PFSK-1 (cell line): Measurements from ENCODE around the gene LHPP.

Experiments
- FOXP2 ChIP-seq: optimal IDR thresholded peaks from 2 replicates; pipeline ENCODE3; 2011; ENCODE audit warnings: borderline replicate concordance, control low read depth, inconsistent platforms; ENCODE audit not compliant: insufficient read depth; ENCODE audit errors: extremely low read length, extremely low read depth
- POLR2AphosphoS5 ChIP-seq: IDR thresholded peaks from 2 replicates; pipeline ENCODE4 v1.6.1; 2012; ENCODE audit warnings: low read depth, mild to moderate bottlenecking, control low read depth, low read length, moderate library complexity
- SIN3A ChIP-seq: IDR thresholded peaks from 2 replicates; pipeline ENCODE4 v1.6.1; 2012; ENCODE audit warnings: mild to moderate bottlenecking, low read length, moderate library complexity, borderline replicate concordance; ENCODE audit not compliant: insufficient read depth
- TAF1 ChIP-seq: IDR thresholded peaks from 2 replicates; pipeline ENCODE4 v1.6.1; 2012; ENCODE audit warnings: low read length, control low read depth, borderline replicate concordance; ENCODE audit not compliant: insufficient read depth
- TF ChIP-seq, protein P1 (sequence below), 2 experiments: IDR thresholded peaks; 2 replicates each; pipeline versions ENCODE4 v1.6.1 to v1.8.0; 2011 to 2012; ENCODE audit warnings: low read depth in 2 of 2, low read length in 2 of 2, control low read depth in 1 of 2, inconsistent platforms in 1 of 2, mild to moderate bottlenecking in 1 of 2, moderate library complexity in 1 of 2; ENCODE audit not compliant: insufficient read depth in 1 of 2

LHPP gene

DNA sequence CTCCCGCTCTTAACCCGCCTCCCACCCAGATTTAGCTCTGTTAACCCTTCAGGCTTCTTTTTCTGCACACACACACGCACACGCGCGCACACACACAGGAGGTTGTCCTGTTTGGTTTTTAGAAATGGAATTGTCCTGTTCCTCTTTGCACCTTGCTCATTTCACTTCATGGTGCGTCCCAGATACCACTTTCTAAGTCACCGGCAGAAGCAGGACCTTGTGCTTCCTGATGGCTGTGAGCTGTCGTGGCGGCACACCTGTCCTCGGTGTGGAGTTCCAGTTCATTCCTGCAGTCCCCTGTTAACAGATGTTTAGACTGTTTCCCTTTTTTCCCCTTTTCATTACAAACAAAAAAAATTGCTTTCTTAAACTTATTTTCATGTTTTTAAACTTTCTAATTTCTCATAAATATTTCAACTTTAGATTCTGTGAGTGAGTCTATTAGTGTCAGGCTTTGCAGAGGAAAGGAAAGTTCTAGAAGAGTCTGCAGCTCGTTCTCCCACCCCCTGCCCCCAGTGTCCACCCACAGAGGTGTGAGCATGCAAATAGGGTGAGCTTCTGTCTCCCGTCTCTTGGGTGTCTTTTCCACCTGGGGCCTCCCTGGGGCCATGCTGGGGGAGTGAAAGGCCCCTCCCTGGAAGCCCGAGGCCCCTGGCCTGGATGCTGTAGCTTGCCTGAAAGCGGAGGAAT is 85.5 kb downstream of the LHPP start:
- TF ChIP-seq SIN3A = no peak
- no peak for TF ChIP-seq POLR2AphosphoS5
- no peak for TF ChIP-seq FOXP2
- no peak for TF ChIP-seq TAF1
- TF ChIP-seq, protein P1, sequence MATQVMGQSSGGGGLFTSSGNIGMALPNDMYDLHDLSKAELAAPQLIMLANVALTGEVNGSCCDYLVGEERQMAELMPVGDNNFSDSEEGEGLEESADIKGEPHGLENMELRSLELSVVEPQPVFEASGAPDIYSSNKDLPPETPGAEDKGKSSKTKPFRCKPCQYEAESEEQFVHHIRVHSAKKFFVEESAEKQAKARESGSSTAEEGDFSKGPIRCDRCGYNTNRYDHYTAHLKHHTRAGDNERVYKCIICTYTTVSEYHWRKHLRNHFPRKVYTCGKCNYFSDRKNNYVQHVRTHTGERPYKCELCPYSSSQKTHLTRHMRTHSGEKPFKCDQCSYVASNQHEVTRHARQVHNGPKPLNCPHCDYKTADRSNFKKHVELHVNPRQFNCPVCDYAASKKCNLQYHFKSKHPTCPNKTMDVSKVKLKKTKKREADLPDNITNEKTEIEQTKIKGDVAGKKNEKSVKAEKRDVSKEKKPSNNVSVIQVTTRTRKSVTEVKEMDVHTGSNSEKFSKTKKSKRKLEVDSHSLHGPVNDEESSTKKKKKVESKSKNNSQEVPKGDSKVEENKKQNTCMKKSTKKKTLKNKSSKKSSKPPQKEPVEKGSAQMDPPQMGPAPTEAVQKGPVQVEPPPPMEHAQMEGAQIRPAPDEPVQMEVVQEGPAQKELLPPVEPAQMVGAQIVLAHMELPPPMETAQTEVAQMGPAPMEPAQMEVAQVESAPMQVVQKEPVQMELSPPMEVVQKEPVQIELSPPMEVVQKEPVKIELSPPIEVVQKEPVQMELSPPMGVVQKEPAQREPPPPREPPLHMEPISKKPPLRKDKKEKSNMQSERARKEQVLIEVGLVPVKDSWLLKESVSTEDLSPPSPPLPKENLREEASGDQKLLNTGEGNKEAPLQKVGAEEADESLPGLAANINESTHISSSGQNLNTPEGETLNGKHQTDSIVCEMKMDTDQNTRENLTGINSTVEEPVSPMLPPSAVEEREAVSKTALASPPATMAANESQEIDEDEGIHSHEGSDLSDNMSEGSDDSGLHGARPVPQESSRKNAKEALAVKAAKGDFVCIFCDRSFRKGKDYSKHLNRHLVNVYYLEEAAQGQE (IDR thresholded peaks at IDR 0.05; ENCODE audit: insufficient read depth in 1 of 2, low read depth in 2 of 2, low read length in 2 of 2) = no peak

DNA sequence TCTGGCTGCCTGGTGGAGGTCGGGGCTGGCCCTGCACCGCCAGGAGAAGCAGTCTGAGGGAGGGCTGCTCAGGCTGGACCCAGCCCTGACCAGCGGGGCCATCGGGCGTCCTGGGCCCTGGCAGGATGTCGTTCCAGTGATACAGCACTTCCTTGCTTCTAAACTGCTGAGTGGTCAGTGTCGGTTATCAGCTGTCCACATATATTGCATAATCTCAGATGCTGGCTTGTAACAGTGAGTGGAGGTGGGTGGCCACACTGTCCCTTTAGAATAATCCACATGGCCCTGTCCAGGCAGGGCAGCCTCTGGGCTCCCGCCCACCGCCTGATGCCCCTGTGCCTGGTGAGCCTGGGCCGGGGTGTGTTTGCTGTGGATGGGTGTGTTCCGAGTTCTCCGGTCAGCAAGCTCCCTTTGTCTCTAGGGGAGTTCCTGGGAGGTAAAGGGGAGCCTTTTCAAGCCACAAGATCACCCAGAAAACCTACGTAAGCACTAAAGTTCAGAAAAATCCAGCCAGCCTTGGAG is 86.1 kb downstream of the LHPP start:
- TF ChIP-seq POLR2AphosphoS5 = no peak
- no peak for TF ChIP-seq SIN3A
- TF ChIP-seq, protein P1 (IDR thresholded peaks at IDR 0.05; ENCODE audit: insufficient read depth in 1 of 2, low read depth in 2 of 2, low read length in 2 of 2) = no peak
- TF ChIP-seq TAF1 = no peak
- no peak for TF ChIP-seq FOXP2

DNA sequence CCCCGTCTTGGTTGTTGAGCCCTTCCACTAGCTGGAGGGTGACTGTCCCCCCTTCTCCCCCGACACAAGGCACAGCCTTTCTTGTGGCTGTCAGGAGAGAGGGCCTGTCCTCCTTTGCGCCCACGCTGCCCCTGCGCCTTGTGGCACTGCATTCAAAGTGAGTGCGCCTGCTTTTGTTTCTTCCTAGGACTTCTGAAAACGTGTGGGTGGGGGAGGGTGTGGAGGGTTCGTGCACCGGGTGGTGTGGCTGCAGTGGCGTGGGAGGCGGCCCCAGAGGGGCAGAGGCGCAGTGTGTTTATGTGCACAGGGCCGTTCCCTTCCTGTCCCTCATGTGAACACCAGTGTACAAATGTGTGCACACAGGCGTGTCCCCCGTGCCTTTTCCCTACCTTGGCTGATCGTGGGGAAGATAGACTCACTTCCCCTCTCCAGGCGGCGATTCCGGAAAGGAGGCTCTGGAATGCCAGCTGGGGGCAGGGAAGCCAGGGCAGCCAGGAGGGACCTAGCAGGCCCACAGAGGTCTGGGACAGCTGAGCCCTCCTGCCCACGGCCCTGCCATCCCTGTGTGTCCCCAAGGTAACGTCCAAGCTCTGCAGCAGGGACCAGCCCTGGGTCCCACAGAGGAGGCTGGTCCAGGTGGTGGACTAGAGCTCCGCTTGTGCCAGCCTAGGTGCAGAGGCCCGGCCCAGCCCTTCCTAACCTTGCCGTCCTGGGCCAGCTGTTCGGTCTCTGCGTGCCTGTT is 88.8 kb downstream of the LHPP start:
- no peak for TF ChIP-seq FOXP2
- no peak for TF ChIP-seq TAF1
- TF ChIP-seq POLR2AphosphoS5 = no peak

DNA sequence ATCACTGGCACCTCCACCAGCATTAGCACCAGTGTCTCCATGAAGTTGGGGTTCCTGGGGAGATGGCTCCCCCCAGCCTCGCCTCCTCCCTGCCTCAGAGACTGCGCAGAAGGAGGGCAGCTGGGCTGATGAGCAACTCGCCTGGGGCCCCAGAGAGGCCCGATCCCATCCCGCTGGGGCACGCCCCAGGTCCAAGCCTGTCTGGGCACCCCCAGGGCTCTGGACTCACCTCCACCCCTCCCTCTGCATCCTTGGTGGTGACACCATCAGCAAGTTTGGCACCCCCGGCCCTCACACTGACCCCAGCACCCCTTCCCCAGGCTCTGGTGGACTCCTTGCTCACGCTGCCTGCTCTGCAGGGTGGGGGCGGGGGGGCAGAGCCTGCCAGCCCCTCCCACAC is 89.5 kb downstream of the LHPP start:
- TF ChIP-seq TAF1 (no peak), FOXP2 (no peak), SIN3A (no peak), POLR2AphosphoS5 (no peak)
- TF ChIP-seq, protein P1 (IDR thresholded peaks at IDR 0.05; ENCODE audit: insufficient read depth in 1 of 2, low read depth in 2 of 2, low read length in 2 of 2) = no peak

DNA sequence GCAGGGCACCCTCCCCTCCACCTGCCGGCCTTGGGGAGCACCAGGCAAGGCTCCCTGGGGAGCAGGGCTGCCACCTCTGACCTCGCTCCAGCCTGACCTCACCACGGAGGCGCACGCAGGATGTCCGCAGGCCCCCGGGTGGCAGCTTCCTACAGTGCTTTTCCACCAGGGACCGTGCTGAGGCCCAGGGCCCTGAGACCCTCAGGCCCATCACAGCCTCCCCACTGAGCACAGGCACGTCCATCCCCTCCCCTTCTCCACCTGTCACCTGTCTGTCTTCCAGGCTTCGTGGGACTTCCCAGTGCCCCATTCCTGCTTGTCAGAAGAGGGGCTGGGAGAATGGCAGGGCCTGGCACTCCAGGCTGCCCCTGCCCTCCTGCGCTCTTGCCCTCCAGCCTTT is 90.1 kb downstream of the LHPP start:
- no peak for TF ChIP-seq FOXP2
- no peak for TF ChIP-seq TAF1
- no peak for TF ChIP-seq POLR2AphosphoS5
- TF ChIP-seq, protein P1 (IDR thresholded peaks at IDR 0.05; ENCODE audit: insufficient read depth in 1 of 2, low read depth in 2 of 2, low read length in 2 of 2) = no peak
- TF ChIP-seq SIN3A = no peak
